T1000 (cell line): ENCODE results near the gene GBX2.

Experiments
- DNase-seq: peaks from one replicate; lab custom pipeline; 2025; ENCODE audit warnings: mixed read lengths; lab: John Stamatoyannopoulos, UW

Gene GBX2

GRCh38 chr2:236180831-236181453 lies 12.8 kb upstream of the GBX2 start:
- peak; percentile 46 for DNase-seq

DNA sequence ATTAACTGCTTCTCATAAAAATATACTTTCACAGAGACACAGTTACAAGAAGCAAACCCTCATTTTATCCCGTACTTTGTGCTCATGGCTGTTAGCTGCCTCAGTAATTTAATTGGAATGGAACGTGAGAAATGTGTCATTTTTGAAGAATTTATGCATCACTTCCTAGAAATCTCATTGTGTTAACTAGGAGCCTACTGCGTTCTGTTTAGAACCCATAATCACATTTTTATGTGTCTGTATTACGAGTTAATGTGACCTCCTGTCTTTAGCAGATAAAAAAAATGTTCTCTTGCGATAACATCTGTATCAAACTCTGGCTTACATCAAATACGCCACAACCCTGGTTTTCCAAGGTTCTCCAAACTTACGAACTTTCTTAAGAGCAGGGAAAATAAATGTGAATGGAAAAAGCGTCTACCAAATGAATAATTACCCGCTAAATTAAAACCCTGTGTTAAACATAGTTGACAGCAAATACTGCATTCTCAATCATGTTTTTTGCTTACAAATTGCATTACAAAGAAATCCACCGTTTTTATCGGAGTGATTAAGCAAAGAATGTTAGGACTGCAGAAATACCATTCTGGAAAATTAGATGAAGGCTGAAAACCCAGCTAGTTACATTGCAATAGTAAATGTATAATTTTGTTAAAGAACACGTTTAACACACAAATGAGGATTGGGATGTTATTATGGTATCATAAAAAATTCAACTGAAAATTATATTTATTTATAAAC lies 12.1 kb upstream of the GBX2 start:
- DNase-seq, result no peak

- no peak for DNase-seq
These were observed 11.3 kb upstream of the GBX2 start for GRCh38 chr2:236179236-236180075.

DNA sequence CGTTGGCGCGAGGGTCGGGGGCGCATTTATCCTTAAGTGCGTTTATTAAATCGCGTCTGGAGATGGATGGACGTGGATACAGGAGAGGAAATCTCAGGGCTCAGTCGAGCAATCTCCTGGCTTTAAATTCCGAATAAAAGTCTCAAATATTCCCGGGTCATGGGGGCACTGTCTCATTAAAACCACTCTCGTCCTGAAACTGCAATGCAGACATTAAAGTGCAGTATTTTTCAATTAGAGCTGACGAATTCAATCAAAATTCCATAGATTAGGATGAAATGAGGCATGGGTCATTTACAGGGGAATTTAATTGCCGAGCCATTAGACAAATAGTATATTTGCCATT lies 10.7 kb upstream of the GBX2 start:
- no peak for DNase-seq

- DNase-seq, result peak; percentile 71
These were observed 10.0 kb upstream of the GBX2 start for GRCh38 chr2:236177967-236178889.

DNA sequence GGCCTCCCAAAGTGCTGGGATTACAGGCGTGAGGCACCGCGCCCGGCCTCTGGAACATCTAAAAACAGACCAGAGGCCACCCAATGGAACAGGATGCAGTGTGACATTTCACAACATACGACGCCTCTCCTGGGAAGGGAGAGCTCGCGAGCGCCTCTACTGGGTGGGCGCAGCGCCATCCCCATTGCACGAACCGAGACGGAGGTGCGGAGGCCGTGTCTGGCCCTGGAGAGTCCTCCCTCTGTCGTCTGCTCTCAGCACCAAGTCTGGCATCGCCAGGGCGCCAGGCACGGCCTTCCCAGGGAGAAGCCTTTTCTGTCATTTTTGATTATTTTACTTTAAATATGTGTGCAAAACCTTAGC lies 9.4 kb upstream of the GBX2 start:
- DNase-seq, result peak; percentile 9

DNA sequence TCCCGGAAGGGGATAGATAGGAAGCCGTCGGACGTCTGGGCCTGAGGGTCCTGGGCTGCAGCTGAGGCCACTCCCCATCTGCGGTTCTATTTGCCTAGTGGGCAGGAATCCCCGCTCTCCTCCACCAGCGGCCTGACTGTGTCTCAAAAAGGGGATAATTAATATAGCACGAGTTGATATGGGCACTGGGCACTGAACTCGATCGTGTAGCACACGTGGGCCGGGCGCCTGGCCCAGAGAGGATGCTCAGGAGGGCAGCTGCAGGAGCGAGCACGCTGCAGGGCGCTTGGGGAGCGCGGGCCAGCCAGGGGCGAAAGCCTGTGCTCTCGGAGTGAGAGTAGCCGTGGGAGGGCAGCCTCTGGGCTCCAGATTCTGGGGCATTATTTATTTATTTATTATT lies 8.8 kb upstream of the GBX2 start:
- DNase-seq, result no peak

GRCh38 chr2:236176417-236176816 lies 8.2 kb upstream of the GBX2 start:
- DNase-seq, result no peak

DNA sequence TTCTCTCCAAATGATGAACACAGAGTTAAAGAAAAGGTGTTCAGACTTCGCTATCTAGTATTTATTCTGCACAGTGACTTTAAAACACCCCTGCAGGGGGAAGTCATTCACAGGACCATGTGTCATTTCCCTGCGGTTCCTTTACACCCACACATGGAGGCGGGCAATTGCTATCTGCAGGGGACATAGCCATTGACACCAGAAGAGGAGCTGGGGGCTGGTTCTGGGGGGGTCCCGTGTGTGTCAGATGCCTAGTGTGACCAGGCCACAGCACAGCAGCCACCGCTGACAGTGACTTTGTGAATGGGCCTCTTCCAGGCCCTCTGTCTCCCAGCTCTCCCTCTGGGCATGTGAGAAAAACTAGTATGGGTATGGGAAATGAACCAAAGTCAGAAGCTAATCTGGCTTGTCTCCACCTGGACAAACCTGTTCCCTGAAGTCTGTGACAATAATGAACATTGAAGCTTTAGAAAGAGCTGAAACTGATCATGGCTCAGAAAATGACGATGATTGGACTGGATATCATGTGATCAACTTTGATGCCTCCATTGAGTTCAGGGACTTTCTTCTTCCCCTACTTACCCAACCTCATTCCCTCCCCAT lies 7.5 kb upstream of the GBX2 start:
- DNase-seq, result no peak

DNA sequence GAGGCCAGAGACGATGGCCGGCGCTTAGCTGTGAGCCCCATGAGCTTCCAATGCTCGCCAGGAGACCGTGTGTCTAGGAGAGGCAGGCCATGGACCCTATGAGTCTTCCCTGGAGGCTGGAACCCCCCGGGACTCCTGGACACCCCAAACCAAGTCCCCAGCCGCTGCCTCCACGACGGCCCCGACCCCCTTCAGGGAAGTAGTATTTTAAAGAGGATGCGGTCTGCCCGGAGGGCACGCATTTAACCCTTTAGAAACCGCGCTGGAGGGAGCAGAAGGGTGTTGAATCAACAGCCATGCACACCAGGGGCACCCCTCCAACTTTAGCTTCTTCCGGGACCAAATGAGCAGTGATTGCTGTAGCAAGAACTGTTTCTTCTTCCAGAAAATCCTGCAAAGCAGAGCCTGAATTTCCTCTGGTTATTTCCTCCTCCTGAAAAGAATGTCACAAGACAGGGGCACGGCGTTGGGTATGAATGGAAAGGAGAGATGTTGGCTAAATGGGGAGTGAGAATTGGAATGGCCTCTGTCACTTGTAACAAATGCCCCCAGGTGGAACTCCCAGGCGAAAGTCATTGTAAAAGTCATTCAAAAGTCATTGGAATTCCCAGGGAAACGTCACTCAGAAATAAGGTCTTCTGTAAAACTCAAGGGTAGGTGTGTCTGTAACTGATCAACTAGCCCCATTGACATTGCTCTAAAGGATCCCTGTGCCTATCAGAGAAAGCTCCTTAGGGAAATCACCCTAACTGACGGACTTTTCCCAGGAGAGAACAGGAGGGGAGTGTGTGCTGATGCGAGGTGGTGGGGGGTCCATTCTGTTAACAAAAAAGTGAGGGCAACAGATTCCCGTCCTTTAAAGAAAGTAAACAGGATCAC lies 5.8 kb upstream of the GBX2 start:
- no peak for DNase-seq

DNA sequence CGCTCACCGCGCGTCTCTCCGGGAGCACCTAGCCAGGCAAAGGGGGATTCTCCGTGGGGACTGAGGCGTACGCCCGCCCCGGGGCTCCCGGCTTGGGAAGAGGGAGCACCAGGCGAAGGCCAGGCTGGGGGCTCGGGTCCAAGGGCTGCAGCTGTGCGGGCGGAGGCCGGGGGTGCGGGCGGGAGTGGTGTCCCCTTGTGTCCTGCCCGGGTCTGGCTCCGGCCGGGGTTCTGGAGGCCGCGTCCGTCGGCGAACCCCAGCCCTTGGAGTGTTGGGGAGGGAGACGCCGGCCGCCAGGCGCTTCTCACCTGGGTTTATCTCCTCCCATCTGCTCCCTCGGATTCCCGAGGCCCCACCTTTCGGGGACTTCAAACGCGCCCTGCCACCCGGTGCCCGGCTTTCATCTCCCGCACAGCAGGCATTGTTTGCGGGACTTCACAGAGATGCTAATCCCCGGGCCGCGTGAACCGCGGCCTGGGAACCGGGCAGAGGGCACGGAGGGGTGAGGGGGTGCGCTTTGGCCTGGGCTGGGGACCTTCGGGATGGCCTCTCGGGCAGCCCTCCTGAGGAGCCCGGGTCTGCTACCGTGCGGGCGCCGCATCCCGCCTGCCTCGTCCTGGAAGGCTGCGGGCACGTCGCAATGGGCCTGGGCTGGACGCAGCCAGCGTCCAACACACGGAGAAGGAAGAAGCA lies 5.0 kb upstream of the GBX2 start:
- no peak for DNase-seq

DNA sequence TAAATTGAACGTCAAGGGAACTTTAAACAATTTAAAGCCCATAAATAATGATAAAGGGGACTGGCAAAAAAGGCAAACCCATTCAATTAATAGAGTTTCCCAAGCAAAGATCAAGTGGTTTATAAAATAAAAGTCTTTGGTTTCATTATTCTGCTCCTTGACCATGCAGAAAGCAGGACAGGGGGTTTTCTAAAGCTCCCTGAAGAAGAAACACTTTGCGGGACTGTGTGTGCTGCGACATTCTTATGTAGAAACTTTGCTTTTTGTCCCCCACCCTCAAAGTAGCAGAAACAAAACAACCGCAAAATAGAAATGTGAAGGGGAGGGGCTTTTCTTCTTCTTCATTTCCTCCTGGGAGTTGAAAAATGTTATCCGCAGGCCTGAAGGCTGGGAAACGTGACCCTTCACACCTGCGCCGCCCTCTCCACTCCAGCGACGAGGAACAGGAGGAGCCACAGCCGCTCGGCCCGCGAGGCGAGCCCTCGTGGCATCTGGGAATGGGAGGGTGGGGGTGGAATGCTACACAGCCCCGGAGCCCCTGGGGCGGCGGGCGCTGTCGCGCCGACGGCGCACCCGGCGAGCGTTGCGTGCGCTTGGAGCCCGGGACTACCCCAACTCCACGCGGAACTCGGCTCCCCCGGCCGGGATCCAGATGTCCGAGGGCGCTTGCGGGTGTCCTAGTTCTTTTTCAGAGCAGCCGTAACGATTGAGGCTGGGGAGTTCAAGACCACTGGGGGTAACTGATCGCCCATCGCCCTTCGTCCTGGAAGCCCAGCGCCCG lies 4.3 kb upstream of the GBX2 start:
- no peak for DNase-seq

DNA sequence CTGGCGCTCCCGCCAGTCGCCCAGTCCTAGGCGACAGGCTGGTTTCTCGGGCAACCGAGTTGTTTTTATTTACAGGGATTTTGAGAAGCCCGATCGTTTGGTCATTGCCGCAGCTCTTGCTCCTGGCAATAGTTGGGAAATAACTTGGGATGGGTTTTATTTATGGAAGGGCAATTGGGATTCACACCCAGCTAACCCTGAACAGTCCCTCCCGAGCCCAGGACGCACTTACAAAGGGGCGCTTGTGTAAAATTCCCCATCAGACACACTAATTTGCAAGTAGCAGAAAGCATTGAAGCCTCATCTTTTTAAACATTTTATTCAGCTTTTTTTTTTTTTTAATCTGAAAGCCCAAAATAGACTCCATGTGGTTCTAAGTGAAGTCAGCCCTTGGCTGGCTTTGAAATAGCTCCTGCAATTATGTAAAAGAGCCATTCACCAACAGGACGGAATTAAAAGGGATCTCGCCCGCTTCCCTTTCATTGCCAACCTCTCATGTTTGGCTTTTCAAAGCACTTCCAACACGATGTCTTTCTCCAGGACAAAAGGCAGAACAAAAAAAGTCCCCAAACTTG lies 3.6 kb upstream of the GBX2 start:
- no peak for DNase-seq

DNA sequence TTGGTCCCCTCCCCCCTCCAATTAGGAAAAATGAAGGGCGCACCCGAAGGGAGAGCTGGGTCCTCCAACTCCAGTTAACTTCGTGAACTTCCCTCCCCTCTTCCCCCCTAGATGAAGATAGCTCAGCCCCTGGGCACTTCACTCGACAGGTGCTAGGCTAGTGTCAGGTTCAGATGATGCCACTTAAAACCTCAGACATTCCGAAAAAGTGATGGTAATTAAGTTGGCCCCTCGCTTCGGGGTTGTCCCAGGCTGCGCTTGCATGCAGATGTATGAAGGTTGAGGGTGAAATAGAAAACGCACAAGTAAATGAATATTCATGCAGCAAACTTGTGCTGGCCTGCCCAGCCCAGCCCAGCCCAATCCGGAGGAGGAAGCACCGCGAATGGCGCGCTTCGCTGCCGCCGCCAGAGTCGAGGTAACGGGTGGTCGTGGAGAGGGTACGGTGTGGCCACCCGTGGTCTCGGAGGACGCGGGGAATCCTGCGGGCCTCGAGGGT lies 3.0 kb upstream of the GBX2 start:
- DNase-seq, result no peak

- no peak for DNase-seq
These were observed 2.5 kb upstream of the GBX2 start for GRCh38 chr2:236170590-236171165.

DNA sequence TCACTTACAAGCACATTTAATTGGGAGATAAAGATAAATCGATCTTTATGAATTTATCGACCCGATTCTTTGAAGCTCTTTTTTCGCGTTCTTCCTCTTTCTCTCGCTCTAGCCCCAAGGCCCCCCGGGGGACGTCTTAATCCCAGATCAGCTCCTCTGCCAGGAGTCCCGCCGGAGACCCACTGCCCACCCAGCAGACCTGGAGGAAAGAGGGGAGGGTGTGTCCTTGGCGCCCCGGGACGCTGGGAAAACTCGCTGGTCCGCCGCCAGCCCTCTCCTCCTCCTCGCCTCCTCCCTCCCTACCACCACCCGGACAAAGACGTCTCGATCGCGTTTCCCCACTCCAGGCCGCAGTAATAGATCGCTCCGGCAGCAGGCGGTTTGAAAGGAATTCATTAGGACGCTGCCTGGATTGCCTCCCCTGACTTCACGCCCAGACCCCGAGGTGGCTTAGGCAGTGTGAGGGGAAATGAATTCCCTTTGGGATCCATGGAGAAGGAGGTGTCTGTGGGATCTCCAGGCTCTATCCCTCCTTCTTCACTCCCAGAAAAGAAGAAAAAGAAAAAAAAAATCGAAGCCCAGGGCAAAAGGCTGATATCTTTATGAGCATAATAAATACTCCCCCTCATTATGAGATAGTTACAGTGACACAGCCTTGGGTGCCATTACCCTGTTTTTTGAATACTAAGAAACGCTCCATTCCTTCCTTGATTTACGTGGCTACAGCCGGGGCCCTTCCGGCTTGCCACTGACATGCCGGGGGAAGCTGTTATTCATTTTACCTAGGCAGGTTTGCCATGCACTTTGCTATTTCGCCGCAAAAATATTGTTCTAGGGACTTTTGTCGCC lies 1.8 kb upstream of the GBX2 start:
- no peak for DNase-seq

GRCh38 chr2:236169151-236169721 lies 1.1 kb upstream of the GBX2 start:
- no peak for DNase-seq
